Activated CD4-positive, CD25-positive, alpha-beta regulatory T cell treated with anti-CD3 and anti-CD28 coated beads, Interleukin-2, amount 50 U/mL, for 16 hours (primary cell): ENCODE results near the gene FZD7.

Experiments used
- DNase-seq: peaks from one replicate; pipeline ENCODE4 v3.0.0-alpha.2; 2020; ENCODE audit warnings: low read depth, low spot score

Gene FZD7

DNA sequence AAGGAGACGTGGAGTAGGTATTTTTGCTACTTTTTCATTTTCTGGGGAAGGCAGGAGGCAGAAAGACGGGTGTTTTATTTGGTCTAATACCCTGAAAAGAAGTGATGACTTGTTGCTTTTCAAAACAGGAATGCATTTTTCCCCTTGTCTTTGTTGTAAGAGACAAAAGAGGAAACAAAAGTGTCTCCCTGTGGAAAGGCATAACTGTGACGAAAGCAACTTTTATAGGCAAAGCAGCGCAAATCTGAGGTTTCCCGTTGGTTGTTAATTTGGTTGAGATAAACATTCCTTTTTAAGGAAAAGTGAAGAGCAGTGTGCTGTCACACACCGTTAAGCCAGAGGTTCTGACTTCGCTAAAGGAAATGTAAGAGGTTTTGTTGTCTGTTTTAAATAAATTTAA, 3.4 kb downstream of the FZD7 start:
- no peak for DNase-seq

DNA sequence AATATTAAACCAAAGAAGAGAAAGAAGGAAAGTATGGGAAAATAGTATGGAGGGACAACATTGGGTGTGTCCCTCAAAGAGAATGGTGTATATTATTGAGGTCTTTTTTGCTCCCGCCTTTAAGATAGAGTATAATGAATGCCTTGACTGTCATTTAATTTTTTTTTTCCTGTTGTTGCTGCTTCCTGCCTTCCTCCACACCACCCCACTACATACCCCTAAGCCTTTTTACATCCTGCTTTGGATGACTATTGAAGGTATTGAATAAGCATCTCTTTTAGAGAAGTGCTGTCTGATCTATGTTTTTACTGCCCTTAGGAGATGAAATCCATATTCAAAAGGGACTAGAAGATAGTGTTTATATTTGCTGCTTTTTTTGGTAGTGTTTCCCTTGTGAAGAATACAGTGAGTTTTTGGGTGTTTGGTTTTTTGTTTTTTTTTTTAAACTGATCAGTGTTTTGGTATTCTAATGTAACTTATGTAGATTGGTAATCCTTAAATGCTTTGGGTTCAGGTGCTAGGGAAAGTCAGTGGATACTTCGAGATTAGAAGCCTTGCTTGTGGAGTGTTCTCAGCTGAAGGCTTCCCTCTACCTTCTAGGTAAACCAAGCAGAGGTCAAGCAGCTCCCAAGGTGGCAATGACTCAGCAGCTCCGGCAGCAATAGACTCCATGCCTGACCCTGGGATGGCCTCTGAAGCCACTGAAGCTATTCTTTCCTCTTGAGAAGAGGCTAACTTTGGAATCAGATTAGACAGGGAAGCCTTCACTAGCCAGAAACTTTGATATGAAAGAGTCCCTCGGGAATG, 5.0 kb downstream of the FZD7 start:
- no peak for DNase-seq

DNA sequence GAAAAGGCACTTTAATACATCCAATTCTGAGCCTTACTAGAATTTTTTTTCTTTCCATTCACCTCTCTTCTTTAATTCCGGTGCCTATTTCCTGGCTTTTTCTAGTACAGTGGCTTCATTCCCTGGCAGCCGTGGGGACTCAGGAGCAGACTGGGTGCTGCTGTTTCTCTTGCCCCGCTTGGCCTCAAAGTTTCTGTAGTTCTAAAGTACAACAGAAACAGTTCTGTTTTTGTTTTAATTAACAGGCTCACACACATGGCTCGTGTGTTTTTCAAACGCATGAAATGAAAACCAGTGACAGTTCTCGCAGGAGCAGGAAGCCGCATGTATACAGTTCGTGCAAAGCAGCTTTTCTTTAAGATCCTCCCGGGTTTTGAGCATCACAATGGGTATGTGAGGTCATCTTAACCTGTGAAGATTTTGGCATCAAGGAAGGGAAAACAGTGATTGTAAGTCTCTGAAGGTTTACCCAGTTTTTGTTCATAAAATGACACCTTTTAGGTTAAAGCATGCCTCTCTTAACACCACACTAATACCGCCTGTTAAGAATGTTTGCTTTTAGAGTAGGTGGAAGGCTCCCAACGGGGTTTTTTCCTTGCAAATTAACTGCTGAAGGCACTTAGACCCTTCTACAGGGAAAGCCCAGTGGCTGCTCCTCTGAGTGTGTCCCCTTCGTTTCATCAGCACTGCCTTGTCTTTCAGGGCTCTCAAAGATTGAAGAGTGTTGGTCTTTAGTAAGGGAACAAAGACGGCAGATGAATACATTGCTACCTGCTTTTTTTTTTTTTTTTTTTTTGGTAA, 5.8 kb downstream of the FZD7 start:
- no peak for DNase-seq

DNA sequence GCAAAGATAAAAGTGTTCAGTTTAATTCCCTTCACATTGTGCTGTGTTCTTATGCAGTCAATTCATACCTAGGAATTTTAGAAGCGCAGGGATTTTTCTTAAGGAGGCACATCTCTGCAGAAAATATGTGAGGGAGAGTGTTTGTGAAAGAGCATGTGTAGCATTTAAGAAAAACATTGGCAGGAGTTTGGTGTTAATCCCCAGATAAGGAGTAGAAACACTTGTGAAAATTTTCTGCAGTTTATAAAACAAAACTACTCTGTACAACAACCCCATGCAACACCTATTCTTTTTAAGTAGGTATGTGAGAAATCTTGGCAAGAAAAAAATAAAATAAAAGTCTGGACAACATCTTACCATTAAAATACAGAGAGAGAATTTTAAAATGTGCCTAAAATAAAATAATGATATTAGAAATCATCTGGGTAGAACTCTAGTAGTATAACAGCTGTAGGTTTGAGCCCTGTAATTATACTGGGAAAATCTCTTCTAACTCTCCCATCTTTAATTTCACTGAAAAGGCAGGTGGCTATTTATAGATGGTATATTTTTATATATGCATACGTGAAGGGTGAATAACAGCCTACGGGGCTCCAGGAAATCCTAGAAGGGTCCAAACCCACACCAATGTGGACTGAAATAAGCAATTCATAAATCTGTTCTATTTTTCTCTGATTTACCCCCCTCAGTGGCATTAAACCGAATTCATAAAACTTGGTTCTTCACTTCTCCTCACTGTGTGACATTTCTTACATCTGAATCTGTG, 6.6 kb downstream of the FZD7 start:
- DNase-seq = no peak

DNA sequence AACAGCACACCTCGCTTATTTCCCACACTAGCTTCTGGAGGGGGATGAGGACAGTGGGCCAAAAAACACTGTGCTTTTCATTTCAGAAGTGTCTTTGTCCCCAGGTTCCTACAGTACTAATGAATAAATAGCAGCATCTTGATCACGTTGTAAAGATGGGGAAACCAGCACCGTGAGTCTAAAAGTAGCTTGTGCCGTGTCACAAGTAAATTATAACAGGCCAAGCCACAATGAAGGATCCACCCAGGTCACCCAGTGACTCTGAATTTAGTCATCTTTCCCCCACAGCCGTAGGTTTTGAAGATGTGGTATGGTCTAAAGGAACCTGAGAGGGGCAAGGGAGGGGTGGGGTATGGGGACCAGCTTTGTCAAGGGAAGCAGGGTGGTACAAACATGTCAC, 8.8 kb downstream of the FZD7 start:
- DNase-seq = no peak

DNA sequence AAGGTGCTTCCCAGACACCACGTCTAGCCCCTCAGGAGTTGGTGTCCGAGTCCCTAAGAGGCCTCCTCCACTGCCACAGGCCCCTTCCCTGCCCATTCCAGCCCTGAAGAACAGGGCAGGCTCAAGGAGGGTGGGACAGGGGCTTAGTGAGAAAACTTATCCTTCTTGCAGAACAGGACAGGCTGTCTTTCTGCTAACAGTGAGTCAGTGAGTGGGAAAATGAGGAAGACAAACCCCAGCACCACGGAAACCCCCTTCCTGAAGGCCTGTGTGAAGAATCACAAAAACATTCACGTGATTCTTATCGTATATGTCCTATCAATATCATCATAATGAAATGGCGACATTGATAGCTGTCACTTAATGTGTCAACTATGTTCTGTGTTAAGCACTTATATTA, 9.8 kb downstream of the FZD7 start:
- no peak for DNase-seq

DNA sequence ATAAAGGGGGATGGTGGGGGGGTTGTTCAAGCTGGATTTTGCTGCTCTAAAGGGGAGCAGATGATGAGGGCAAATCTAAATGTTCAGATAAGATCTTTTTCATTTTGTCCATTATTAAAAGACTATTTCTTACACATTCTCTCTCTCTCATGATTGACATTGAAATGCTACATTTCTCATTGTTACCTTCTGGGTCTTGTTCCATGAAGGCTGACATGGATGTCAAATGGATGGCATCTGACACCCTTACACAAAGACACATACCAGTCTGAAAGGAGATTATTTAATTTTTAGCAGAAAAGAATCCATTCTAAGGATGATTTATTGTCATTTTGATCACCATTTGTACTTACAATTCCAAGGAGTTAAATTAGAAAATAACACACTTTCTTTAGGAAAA, 11.1 kb downstream of the FZD7 start:
- DNase-seq = no peak

DNA sequence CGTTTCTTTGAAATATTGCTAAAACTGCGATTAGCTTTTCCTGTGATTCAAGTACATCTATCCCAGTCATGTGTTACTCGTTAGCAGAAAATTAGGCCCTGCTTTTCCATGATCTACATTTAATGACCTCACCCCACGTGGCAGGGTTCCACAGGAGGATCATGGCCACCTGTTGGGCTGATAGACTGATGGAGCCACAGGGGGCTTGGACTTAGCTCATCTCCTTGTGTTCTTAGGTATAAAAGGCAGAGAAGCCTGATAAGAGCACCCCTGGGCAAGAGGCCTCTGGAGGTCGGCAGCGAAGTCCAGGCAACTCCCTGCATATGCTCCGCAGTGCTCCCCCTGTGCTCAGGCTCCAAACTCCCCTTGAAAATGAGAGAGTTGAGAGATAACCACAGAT, 12.9 kb downstream of the FZD7 start:
- no peak for DNase-seq

DNA sequence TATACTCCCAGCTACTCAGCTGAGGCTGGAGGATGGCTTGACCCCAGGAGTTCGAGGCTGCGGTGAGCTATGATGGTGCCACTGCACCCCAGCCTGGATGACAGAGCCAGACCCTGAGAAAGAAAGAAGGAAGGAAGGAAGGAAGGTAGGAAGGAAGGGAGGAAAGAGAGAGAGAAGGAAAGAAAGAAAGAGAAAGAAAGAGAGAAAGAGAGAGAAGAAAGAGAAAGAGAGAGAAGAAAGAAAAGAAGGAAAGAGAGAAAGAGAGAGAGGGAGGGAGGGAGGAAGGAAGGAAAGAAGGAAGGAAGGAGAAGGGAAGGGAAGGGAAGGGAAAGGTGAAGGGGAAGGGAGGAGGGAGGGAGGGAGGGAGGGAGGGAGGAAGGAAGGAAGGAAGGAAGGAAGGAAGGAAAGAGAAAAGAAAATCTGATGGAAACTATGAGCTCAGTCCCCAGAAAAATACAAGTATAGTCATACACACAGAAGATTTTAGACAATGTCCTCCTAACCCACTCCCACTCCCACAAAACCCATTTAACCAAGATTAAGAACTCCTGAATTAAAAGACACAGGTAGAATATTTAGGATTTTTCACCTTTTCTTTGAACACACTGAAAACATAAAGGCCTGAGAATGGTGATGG, 15.6 kb downstream of the FZD7 start:
- DNase-seq = no peak

DNA sequence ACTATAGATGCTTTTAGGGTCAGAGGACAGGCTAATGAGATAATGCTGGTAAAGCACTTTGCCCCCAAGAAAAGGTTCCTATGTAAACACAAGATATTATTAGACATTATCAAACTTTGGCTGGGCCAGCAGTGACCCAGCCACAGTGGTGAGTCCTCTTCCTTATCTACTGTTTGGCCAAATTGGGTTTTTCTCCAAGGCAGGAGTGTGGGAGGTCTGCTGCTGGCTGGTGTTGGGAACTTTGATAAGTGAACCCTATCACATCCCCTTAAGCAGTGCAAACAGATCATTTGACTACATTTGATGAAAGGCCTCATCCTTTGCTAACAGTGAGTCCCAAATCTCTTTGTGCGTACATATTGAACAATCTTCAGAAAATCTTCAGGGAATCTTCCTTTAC, 16.2 kb downstream of the FZD7 start:
- no peak for DNase-seq

DNA sequence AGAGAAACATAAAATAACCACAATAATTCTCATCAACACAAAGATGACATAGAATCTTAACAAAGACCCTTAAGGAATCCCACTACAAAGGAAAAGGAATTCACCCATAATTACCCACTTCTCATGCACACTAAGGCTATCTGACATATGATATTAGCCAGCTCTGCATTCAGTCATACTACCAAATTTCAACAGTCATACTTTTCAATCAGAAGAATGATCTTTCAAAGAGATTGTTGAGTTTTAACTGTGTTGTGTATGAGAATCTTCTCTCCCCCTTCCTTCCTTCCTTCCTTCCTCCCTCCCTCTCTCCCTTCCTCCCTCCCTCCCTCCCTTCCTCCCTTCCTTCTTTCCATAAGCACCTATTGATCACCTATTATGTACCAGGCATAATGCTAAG, 17.0 kb downstream of the FZD7 start:
- no peak for DNase-seq

DNA sequence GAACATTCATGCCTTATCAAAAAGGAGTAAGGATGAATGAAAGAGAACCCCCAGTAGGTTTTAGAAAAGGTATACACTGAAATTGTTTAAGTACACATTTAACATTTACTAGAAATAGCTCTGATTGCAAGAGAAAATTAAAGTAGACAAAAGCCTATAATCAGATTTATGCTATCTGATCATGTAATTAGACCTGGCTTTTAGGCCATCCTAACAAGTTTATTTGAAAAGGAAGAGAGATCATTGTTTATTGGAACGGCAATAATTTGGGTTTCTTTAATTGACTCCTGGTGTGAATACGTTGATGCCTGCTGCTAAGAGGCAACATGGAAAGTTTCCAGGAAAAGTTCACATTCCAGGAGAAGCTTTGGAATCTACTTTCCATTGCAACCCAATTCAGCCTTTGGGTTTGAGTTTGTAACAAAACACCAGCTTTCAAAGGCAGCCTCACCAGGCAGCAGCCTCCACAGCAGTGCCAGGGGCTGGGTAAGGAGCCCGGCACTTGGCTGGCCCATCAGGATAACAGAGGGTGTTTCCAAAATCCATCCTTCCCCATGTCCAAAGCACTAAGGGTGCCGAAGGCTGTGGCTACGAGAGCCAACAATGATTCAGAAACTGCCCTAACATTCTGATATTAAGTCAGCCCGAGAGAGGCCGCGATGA, 18.0 kb downstream of the FZD7 start:
- DNase-seq = no peak

DNA sequence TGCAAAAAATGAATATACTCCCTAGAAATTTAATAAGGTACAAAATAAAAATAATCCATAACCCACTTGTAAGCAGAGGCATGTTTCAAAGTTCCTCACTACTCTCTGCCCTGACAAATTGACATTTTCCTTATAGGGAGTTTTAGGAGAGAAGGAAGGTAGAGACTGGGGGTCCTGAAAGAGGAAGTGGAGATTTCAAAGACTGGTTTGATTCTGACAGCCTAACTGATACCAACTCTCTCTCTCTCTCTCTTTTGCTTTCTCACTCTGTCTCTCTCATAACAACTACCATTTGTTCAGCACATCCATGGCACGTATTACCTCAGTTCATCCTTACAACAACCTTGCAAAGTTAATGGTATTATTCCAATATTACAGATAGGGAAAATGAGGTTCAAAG, 18.6 kb downstream of the FZD7 start:
- no peak for DNase-seq

DNA sequence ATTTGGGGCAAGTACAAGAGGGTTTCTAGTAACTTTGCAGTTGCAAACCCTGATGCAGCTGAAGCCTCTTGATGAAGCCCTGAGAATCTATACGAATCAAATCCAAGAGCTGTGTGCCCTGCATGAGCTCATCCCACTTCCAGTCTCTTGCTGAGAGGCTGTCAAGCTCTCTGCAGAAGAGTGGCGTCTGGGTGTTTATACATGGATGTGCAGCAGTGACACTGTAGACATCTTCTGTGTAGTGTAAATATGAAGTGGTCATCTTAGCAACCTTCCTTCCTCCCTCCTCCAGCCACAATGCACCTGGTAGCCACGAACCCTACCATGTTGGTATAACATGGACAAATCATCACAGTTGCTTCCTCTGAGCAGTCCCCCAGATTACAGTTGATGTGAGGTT, 21.0 kb downstream of the FZD7 start:
- no peak for DNase-seq

DNA sequence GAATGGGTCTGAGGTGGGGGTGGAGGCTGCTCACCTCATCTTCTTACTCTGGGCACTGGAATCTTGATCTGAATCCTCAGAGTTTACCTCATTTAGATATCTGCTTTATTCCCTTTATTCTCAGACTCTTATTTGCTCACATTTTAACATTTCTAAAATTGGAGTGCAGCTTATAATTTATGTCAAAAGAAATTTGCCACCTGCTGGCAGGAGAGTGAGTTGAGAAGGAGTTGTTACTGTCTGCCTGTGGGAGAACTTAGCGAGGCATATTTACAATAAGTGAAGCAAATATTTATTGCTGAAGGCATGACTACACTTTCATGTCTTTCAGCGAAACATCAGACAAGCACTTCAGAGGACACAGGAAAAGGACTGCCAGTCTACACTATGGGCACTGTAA, 23.0 kb downstream of the FZD7 start:
- DNase-seq = no peak

DNA sequence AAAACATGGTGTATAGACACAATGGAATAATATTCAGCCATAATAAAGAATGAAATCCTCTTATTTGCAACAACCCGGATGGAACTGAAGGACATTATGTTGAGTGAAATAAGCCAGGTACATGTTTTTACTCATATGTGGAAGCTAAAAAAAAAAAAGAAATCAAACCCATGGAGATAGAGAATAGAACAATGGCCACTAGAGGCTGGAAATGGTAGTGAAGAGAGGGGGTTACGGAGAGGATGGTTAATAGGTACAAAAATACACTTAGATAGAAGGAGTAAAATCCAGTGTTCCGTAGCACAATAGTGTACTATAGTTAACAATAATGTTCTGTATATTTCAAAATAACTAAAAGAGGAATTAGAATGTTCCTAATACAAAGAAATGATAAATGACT, 26.6 kb downstream of the FZD7 start:
- DNase-seq = no peak

DNA sequence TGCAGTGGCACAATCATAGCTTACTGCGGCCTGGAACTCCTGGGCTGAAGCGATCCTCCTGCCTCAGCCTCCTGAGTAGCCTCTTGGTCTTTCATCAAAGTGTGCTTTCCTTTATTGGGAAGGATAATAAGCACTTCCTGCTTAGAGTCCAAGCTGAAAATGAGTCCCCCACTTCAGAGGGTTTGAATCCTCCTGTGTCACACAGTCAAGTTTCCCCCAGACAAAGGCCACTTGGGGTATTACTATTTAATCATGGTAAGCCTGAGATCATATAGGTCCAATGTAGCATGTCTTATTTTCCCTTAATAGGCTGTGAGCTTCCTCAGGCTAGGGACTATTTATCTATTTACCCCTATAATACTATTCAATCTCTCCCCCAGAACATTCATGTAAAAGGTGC, 28.0 kb downstream of the FZD7 start:
- no peak for DNase-seq

DNA sequence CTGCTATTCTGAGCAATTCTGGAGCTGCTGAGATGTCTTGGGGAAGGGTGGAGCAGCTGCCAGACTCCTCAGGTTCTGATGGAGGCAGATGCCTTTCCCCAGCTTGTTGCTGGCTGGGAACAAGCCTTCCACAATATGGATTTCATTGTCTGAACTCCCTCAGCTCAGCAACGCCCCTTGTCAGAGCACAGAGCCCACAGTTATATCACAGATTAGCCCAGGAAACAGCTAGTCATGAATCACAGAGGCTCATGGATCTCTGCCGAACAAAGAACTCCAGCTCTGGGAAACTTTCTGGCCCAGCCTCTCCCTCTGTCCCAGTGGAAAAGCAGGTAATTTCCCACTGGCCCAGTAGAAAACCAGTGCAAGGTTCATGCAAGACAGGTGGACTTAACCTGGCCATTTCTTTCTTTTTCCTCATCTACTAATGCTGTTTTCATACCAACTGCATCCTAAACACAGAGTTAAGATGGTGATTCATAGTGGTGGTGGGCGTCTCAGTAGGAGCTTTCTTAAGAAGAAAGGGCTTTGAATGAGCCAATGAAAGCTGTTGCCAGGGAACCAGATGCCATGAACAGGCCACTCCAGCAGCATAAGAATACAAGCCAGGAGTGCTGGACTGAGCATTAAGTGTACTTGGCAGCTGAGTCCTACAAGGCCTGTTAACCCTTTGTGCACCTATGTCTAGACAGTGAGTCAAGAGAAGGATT, 30.7 kb downstream of the FZD7 start:
- no peak for DNase-seq

DNA sequence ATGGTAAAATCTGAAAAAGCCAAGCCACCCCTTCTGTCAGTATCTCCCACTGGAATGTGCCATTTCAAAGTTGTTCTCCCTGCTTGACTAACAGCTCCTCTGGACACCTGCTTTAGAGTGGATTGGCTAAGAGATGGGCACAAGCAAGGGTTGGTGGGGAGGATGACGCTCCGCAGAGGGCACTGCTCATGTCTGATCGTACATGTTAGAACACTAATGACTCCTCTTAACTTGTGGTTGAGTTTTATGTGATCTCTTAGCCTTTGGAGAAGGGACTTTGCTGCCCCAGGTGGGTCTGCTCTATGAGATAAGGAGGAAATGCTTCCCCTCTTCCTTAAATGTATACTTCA, 31.2 kb downstream of the FZD7 start:
- DNase-seq = no peak

DNA sequence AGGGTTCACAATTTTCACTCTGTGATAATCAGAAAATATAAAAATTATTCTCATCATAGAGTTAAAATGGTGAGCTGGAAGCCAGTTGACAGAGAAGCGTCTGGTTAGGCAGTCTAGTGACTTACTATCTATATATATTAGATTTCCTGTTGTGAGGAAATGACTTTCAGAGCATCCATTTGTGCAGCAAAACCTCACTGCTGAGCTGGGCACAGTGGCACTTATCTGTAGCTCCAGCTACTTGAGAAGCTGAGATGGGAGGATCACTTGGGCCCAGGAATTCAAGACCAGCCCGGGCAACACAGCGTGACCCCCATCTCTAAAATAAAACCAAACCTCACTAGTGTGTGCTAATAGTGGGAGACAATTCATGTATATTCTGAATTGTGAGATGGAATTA, 32.2 kb downstream of the FZD7 start:
- no peak for DNase-seq

DNA sequence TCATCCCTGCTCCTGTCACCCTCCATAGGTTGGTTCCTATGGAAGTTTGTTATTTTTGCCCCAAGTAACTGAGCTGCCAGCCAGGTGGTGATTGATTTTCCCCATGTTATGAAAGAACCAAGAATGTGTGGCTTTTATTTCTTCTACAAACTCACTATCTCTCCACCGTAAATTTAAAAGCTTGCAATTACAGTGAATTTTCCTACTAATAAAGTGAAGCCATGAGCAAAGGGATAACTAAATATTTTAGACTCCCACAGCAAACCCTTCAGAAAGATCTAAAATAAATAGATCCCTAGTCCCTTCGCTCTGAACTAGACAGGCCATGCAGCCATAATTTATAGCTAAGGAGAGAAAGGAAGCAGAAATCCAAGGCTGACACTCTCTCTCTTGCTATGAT, 33.2 kb downstream of the FZD7 start:
- no peak for DNase-seq
